GF-D8 (cell line): Measurements from ENCODE around the gene USP48.
"Not testable (repeated sequence)": the region's sequence is repeated elsewhere in the genome, so short reads cannot be mapped to it uniquely, and the experiment has no call there.

Experiments
- DNase-seq: peaks from one replicate; lab custom pipeline; 2025; lab: John Stamatoyannopoulos, UW

Gene USP48

GRCh38 chr1:21691739-21692138, 91.2 kb downstream of the USP48 start:
- DNase-seq, result no peak

GRCh38 chr1:21689661-21690372, 93.1 kb downstream of the USP48 start:
- DNase-seq, result no peak

DNA sequence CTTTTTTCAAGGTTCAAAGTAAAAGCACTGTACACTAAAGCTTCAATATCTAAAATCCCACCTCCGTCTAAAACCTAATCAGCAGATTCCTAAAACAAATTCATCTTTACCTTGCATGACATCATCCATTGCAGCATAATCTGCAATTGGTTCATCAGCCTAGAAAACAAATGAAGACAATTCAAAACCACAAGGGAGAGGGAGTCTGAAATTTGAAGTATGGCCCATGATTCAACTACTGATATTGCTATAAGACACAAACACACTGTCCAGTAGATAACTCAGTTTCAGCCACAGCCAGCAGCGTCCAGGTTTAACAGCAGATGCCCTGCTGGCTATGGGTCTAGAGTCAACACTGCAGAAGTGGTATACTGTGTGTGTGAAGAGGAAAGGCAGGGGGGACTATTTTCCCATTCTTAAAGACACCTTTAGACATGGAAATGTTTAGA, 95.8 kb downstream of the USP48 start:
- DNase-seq, result no peak

GRCh38 chr1:21685946-21686678, 96.8 kb downstream of the USP48 start:
- no peak for DNase-seq

DNA sequence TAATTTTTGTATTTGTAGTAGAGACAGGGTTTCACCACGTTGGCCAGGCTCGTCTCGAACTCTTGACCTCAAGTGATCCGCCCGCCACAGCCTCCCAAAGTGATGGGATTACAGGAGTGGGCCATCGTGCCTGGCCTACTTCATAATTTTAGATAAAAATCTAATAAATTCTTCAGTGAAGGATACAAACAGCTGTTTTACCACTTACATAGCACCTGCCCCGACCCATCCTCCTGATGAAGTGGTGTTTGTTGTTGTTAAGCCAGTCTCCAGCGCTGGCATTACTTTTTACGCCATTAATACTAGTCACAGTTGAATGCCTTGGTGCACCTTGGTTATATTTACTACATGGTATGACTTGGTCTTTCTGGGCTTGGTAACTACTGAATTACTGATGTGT, 101.5 kb downstream of the USP48 start:
- no peak for DNase-seq

DNA sequence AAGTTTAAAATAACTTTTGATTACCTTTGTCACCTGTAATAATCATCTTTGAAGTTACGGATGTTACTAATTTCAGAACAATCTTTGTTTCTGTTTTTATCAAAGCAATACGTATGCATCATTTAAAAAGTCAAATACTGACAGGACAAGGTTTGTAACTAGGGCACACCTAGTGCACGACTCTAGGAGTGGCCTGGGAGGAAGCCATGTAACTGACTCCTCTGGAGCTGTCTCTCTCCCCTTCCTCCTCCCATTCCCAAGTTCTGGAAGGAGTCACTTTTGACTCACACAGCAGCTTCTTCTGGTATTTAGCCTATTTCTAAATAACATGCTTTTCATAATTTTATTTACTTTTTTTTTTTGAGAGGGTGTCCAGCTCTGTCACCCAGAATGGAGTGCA, 102.0 kb downstream of the USP48 start:
- no peak for DNase-seq

DNA sequence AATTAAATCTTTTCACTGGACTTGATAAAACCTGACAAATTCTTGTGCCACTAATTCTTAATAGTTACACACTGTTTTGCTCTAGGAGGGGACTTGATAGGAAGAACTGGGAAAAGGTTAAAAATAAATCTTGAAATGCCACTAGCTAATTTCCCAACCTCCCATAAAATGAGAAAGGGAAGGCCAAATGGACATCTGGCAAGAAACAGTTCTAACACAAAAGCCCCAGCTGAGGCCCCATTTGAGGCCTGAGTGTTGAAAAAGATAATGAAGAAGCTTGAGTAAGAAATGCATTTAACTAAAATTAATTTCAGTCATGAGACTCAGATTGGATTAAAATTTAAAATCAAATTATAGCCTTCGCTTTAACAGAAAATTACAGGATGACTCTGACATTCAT, 102.6 kb downstream of the USP48 start:
- no peak for DNase-seq

DNA sequence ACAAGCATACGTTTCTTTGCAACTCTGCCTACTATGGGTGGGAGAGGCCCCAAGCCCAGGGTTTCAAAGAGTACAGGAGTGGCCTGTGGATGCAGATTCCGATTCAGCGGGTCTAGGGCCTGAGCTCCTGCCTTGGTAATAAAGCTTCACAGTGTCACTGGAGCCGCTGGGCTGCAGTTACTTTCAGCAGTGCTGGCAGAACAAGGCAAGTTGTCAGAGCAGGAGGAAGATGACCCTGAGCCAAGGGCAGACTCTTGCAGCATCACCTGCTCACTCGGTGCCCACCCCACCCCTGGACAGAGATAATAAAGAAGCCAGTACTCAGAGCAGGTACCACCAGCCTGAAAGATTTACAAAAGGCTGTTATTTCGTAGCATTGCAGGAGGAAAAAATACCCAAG, 105.8 kb downstream of the USP48 start:
- DNase-seq, result no peak

- no peak for DNase-seq
These were observed 108.0 kb downstream of the USP48 start for GRCh38 chr1:21674957-21675356.

DNA sequence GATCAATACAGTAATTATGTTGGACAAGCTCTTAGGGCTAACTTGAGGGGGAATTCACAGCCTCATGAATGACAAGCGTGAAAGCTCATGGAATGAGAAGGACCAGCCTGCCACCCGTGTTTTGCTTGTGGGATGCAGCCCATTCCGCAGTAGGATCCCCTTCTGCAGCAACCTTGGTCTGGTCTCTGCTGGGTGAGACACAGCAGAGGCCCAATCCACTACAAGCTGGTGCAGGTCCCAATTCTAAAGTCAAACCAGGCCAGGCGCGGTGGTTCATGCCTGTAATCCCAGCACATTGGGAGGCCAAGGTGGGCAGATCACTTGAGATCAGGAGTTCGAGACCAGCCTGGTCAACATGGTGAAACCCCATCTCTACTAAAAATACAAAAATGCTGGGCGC, 109.1 kb downstream of the USP48 start:
- DNase-seq, result not testable (repeated sequence)

DNA sequence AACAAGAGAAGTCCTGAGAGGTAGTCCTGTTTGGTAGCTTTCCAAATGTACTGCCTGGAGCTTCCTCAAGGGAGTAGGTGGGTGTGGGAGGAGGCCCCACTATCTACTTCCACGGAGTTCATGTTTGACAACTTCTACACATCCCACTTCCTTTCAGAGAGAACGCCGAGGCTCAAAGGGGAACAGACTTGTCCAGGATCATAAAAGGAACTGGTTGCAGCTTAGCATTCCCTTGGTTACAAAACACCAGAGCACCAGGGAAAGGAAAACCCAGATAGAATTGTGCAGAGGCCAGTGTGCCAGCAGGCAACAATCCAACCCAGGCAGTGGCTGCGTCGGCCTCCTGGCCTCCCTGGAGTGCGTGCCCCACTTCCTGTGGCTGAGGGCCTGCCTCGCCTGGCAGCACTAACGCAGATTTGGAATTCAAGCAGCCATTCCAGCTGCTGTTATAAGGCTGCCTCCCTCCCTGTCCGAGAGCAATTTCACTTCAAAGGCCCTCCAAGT, 109.6 kb downstream of the USP48 start:
- DNase-seq, result peak; percentile 4

DNA sequence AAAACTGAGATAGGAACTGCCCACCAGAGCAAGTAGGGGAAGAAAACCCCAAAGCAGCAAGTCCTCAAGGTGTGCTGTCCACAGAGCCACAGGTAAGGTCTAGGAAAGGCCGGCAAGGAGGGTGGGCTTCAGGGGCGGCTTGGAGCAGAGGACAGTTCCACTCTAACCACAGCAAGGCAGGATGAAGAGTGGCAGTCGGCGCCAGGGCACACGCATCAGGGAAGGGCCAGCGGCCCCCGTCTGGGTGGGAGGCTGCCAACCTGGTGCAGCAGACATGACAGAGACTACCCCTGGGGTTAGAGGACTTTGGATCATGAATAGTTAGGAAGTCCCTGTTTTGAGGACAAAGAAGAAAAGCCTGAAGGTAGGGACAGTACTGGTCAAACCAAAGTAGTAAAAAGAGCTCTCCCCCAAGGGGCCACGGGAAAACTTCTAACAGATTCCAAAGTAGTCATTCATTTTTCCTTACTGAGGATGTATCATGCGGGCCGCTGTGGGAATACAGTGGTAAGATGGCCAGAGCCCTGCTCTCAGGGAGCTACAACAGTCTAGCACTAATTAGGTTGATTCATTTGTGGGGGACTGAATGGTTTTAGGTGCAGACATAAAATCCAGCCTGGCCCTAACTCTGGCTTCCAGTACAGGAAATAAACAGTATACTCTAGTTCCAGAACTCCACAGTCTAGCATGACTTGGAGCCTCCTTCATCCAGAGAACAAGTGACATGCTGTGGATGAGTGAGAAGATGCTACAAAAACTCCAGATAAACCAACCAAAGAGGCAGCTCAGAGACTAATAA, 110.3 kb downstream of the USP48 start:
- no peak for DNase-seq

DNA sequence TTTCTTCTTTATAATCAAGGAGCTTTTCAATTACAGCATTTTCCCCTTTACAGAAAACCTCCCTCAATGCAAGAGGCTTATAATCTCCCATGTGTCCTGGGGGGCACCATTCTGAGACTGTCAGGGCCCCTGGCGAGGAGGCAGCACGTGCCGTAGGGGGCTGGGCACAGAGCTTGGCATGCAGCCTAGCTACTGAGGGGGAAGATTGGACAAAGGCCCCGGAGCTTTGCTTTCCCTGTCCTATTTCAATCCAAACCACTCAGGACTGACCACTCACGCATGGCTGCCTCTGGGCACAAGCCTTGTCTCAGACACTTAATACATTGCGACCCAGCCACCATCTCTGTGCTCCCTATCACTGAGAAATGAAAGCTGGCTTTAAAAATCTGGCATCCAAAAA, 111.0 kb downstream of the USP48 start:
- DNase-seq, result no peak

DNA sequence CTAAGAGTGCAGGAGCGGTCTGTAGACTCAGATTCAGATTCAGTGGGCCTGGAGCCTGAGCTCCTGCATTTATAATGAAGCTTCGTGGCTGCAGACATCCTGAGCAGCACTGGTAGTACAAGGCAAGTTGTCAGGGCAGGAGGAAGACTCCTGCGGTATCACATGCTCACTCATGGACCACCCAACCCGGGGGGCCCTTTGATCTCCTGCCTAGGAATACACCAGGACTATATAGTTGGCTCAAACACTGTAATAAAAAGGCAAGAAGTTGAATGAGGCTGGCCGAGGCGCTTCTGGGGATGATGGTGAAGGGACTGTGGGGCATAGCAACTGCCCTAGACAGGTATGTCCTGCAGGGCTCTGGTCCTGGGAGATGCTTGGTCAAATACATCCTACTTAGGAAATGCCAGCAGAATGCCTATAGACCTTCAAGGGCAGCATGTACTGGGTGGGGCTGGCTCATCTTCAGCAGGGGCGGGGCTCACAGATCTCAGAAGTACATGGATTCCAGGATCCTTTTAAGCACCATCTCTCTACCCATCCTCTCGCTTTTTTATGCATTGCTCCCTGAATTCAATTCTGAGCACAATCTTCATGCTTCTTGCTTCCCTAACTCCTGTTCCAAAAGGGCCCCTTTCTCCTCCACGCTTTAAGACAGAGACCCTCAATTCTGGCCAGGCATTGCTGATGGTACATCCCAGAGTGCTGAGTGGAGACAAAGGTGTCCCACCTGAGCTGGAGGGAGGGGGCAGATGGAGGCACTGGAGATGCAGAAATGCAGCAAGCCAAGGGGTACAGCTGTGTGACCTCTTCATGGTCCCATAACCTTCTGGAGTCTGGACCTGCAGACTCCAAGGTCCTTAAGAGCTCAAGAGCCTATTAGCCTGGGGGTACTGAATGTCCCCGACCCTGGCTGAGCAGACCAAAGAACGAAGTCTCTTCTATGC, 111.7 kb downstream of the USP48 start:
- DNase-seq, result no peak

DNA sequence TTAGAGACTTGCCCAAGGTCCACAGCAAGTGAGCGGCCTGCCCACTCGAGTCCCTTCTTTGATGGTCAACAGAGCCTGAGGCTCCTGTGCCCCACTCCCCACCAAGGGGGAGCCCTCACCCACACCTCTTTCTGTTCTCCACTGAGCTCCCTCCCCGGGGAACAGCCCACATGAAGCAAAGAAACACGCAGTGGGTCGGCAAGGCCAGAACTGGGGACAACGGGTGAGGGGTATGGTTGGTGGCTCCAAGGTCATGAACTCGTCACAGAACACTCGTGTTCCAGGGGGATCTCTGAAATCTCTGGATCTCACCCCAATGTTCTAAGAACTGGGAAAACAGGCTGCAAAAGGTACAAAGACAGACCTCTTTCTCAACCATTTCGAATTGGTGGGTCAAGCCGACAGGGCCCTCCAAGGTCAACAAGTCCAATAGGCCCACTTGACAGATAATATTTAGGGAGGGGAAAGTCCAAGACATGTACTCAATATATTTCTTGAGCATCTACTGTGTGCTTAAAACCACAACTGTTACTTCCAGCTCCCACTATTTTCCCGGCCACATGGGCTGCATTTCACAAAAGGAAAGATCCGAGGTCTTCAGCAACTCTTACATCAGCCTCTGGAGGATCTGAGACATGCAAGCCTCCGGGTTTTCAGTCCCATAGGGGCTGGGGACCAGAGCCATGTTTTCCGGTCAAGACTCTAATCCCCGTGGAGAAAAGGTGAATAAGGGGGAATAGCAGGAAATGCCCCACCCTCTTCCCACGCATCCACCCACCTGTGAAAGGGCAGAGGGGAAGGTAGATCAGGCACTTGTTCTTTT, 112.7 kb downstream of the USP48 start:
- DNase-seq, result no peak

DNA sequence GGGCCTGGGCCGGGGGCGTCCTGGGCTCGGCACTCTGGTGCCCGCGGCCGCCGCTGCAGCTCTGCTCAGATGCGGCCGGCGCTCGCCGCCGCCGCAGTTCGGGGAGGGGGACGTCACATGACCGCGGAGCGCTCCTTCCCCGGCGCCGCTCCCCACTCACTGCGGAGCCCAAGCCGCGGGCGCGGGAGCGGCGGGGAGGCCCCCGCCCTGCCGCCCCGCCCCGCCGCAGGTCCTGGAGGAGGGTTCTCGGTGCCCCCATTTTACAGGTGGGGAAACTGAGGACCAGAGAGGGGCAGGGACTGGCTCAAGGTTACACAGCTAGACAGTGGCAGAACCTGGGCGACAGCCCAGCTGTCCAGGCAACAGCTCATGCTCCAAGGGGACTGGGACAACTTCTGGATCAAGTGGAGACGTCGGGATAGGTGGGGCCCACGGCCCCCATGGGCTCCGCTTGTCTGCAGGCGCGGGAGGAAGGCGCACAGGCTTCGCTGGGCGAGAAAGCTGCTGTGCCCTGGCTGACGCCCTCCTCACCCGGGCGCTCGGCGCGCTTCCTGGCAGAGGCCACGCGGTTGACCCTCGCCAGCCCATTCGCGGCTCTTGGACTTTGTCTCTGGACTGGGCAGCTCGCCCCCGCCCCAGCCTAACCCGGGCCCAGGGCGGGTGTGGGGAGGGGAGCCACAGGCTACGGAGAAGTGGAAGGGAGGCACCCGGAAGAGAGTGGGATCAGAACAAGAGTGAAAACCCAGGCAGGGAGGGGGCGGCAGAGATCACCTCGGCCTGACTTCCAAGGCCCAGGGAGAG, 113.5 kb downstream of the USP48 start, which contains the start of gene RAP1GAP:
RAP1GAP (minus strand) TSS at position 100 of the 801 bp plus-strand sequence. CDS start 49,325 bp downstream, outside the sequence.
- DNase-seq, result no peak

- no peak for DNase-seq
These were observed 114.0 kb downstream of the USP48 start for GRCh38 chr1:21668951-21669257.

GRCh38 chr1:21668232-21668950, 114.6 kb downstream of the USP48 start:
- DNase-seq, result no peak
